ENCODE results near the gene B3GNT7.
"Not testable (repeated sequence)": the region's sequence is repeated elsewhere in the genome, so short reads cannot be mapped to it uniquely, and the experiment has no call there.

B3GNT7 gene

DNA sequence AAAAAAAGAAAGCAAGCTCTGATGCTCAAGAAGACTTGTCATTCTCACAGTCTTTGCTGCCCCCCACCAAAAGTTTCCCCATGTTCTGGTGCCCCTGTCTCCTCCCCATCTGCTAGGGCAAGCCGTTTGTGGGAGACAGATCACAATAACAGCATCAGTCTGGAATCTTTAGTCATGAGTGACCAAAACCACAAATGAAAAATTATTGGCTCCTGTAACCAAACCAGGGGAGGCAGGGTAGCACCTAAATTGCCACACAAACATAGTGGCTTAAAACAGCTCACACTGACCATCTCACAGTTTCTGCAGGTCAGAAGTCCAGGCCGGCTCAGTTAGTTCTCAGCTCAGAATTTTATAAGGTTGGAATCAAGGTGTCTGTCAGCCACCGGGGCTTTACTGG is 9.1 kb upstream of the B3GNT7 start:
- no peak for DNase-seq

DNA sequence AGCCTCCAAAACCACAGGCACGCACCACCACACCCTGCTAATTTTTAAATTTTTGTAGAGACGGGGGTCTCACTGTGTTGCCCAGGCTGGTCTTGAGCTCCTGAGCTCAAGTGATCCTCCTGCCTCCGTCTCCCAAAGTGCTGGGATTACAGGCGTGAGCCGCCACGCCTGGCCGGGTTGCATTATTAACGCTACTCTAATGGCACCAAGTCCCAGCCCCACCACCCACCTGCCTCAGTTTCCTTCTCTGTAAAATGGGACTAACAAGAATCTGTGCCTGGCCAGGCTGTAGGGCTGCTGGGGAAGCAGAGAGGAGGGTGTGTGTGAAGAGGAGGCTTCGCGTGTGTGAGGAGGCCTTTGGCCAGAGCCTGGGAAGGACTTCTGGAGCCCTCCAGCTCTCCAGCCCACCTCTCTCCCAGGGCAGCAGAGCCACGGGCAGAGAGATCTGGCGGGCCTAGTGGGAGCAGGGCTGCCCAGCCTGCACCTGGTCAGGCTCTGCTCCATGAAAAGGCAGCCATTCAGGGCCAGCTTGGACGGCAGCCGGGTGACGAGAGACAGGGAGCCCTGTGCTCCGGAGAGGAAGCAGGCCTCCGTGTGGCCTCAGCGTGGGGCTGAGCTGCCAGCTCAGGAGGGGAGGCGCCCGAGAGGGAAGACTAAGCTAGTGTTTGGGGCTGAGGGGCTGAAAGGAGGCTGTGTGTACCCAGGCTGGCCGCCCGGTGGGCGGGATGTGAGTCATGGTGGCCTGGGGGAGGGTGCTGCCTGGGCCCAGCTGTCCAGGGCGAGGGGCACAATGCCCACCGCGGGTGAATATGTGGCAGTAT is 7.4 kb upstream of the B3GNT7 start:
- peak; percentile 81 for DNase-seq

DNA sequence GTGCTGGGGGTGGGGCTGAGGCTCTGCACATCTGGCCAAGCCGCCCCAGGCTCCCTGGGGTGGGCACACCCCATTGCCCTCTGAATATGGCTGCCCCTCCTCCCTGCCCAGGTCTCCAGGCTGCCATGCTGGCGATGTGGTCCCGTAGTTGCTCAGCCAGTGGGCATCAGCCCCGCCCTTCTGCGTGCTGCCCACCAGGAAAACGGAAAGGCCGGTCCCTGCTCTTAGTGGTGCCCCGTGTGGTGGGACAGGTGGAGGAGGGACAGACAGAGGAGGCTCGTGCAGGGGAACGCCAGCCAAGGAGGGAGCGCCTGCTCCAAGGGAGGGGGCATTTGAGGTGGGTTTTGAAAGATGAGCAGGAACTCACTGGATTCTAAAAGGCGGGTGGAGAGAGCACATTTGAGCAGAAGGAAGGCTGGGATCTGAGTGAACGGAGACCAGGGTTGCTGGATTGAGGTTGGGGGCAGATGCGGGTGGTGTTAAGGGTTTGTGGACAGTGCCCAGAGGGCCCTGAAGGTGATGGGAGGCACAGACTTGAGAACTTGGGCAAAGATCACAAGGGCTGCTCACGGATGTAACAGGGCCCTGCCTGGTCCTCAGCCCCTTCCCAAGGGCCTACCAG is 6.7 kb upstream of the B3GNT7 start:
- DNase-seq: no peak

DNA sequence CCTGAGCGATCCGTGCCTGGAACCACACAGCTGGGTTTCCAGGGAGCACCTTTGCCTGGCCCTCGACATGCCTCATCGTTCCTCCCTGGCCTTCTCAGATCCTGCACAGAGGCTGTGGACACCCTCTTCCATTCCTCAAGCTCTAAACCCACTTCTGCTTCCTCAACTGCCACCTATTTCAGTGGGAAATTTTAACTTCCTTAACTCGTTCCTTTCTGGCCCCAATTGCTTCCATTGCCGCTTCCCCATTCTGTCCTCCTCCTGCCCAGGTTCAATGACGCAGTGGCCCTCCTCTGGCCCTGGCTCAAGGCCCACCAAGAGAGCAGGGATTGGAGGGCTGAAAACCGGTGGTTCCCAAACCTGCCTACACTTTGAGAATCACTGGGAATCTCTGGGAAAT is 4.8 kb upstream of the B3GNT7 start:
- DNase-seq: no peak

DNA sequence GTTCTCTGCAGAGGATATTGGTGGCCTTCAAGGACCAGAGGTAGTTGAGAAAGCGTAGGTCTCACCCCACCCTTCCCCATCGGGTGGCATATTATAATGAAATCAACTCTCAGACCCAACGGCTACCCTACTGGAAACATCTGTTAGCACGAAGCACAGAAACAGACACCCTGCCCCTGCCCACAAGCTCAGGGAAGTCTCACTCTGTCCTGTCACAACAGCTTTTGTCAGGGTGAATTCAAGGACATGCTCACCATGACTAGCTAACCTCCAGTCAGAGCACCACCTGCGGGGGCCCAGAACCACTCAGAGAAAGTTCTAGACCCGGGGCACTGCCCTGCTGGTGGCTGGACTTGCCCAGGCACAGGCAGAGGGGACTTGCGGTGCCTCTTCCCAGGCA is 3.5 kb upstream of the B3GNT7 start:
- no peak for DNase-seq

DNA sequence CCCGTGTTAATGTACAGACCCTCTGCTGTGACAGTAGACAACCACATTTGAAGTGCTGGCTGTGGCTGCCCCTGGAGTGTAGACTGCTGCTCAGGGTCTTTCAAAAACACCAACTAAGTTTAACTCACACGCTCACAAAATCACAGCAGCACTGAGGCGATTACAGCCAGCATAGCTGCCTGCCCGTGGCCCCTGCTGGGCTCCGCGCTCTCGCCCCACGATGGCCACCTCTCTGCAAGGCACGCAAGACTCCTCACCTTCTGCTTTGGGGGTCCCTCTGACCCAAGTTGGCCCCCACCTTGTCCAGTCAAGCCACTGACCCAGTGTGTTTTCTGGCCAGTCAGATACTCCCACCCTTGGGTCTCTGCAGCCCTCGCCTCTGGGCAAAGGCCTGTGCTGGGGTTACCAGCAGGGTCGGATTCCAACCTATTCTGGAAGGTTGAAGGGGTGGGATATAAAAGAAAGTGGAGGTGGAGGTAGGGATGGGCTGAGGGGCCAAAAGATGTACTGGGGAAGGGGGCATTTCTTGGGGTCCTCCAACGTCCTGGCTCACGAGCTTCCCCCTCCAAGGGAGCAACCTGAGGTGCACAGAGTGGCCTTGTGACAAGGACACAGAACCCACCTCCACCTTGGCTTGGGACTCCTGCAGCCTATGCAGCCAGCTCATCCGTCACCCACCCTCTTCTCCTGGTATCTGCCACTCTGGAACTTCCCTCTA is 2.9 kb upstream of the B3GNT7 start:
- DNase-seq: no peak

DNA sequence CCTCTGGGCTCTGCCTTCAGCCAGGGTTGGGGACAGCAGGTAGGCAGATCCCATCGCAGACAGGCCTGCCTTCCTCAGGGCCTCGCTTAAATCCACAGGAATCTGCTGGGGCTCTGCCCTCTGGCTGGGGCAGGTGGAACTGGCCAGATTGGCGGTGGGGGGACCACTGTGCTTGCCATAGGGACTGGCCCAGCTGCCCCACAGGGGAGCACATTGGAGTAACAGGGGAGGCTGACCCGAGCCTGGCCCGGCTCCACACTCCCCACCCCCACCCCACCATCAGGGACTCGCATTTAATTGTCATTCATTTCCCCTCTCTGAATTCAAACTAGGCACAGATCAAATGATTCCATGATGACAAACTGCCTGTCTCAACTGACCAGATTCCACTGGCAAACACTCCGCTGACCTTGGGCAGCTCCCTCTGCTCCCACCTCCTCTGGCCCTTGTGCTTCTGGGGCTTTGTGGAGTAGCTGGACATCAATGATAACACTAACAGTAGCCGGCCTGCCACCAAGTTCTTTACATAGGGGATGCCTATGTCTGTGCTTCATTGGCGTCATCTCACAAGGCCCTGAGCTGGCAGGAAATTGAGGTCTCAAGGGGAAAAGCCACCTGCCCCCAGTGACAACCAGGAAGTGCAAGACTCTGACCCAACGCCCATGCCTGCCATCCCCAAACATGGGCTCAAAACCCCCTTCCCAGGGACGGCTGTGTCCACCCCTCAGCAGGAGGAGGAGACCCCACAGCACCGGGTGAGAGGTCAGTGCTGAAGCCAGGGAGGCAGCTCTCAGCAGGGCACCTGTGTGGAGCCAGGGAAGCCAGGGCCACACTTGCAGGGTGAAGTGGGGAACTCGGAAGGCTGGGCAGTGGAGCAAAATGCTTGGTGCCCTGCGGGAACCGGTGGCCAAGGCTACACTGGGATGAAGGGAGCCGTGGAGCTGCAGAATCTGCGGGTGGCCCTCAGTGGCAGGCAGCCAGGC is 2.1 kb upstream of the B3GNT7 start:
- DNase-seq: no peak

DNA sequence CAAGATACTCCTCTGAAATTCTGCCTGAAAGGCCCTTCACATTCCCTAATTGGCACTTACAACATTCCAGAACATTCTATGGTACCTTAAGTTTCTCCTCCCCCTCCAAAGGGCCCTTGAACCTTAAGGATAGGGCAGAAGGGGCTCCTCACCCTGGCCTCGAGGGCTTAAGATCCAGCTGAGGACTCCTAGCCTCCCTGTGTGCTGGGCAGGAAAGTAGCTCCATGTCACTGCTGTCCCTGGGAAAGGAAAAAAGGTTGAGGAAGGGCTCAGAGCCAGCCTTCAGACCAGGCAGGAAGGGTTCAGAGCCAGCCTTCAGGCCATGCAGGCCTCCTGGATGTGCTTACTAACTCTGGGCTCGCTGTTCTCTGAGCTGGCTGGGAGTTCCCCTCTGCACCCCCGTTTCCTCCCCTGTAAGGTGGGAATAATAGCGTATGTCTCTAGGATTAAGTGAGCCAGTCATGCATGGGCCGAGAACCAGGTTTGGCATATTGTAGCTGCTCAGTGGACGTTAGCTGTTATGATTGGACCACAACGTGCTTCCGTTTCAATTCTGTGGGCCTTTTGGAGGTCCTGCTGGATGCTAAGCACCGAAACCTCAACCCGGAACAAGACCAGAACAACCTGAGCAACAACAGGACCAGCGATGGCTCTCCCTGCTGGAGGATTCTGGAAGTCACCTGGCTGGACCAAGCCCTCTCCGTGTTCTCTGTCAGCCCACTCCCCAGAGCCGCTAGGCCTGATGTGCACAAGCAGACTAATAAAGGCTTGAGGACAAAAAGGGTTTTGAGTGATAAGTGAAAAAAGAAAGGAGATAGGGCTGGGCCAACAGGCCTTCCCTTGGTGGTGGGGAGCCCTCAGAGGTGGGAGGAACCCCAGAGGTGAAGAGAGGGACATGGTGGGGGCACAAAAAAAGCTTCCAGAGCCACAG is 1.0 kb upstream of the B3GNT7 start:
- no peak for DNase-seq

- no peak for DNase-seq
Measured at GRCh38 chr2:231396058-231396821, 730 bp downstream of the B3GNT7 start.

DNA sequence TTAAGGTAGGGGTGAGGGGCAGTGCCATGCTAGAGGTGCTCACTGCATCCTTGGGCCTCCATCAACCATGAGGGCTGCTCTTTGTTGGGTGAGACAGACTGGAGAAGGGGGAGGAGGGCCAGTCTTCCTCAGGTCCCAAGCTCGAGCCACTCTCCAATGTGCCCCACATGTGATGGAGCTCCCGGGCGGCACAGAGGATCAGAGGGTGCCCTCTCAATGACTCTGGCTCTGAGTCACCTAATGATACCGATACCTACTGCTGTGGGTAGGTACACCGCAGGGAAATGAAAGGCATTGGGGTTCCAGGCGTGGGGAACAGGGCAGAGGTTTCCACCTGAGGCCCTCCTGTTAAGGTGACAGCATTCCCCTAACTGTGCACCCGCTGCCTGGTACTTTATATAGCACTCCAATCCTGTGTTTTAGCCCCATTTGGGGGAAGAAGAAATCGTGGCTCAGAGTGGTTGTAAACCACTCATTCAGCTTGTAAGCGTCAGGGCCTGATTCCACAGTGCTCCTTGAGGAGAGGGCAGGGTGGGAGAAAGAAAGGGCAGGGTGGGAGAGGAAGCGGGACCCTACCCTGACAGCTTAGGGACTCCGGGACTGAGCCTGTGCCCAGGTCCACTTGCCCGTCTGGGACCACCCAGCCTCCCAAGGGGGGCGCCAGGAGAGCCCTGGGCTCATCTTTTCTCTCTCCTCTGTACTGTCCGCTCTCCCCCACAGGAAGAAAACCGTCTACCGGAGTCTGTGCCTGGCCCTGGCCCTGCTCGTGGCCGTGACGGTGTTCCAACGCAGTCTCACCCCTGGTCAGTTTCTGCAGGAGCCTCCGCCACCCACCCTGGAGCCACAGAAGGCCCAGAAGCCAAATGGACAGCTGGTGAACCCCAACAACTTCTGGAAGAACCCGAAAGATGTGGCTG is 1.8 kb downstream of the B3GNT7 start:
- DNase-seq: no peak

DNA sequence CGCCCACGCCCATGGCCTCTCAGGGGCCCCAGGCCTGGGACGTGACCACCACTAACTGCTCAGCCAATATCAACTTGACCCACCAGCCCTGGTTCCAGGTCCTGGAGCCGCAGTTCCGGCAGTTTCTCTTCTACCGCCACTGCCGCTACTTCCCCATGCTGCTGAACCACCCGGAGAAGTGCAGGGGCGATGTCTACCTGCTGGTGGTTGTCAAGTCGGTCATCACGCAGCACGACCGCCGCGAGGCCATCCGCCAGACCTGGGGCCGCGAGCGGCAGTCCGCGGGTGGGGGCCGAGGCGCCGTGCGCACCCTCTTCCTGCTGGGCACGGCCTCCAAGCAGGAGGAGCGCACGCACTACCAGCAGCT is 2.4 kb downstream of the B3GNT7 start:
- no peak for DNase-seq

- no peak for DNase-seq
Measured at GRCh38 chr2:231398585-231398984, 3.1 kb downstream of the B3GNT7 start.

- no peak for DNase-seq
Measured at GRCh38 chr2:231399046-231399852, 3.7 kb downstream of the B3GNT7 start.

DNA sequence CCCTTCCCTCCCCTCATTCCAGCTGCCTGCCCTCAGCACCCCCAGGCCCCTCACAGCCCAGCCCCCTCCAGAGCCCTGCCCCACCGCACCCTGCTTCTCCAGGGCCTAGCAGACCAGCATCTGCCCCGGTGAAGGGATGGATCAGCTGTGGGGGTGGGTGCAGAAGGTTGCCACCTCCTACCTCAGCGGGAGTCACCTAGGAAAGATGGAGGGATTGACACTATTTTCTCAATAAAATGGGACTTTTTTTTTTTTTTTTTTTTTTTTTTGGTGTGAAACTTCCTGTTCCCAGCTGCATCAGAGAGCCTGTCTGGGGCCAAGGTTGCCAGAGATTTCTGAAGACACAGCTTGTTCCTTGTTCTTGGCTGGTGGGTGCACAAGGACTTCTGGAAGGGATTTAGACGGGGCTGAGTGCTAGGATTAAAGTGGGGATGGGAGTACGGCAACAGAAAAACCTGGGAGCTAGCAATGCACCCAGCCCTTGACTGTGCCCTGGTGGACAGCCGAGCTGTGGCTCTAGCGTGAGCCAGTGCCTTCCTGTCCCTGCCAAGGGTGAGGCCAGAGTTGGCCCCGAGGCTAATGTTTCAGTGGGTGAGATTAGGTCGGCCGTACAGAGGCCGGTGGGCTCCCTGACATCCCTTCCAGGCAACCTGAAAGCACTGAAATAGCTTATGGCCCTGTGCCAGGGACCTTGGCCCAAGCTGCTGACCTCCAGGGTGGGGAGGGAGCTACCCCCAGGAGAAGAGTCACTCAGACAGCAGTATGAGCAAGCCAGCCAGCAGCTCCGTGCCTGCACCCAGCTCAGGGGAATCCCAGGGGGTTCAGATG is 4.6 kb downstream of the B3GNT7 start:
- no peak for DNase-seq

GRCh38 chr2:231400681-231401080 is 5.2 kb downstream of the B3GNT7 start:
- not testable (repeated sequence) for DNase-seq

- DNase-seq: not testable (repeated sequence)
Measured at GRCh38 chr2:231401101-231401500, 5.6 kb downstream of the B3GNT7 start.

DNA sequence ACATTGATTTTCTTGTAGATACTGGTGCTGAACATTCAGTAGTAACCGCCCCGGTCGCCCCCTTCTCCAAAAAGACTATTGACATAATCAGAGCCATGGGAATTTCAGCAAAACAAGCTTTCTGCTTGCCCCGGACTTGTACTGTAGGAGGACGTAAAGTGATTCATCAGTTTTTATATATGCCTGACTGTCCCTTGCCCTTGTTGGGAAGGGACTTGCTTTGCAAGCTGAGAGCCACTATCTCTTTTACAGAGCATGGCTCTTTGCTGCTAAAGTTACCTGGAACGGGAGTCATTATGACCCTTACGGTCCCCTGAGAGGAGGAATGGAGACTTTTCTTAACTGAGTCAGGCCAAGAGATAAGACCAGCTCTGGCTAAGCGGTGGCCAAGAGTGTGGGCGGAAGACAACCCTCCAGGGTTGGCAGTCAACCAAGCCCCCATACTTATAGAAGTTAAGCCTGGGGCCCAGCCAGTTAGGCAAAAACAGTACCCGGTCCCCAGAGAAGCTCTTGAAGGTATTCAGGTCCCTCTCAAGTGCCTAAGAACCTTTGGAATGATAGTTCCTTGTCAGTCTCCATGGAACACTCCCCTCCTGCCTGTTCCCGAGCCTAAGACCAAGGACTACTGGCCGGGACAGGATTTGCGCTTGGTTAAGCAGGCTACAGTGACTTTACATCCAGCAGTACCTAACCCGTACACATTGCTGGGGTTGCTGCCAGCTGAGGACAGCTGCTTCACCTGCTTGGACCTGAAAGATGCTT is 8.1 kb downstream of the B3GNT7 start:
- not testable (repeated sequence) for DNase-seq

Measured in right forelimb (tissue), 1 donor.